Measurements from ENCODE around the gene ASAP2.

Gene ASAP2

GRCh38 chr2:9423100-9423921 is 216.7 kb downstream of the ASAP2 start, which contains the start of the genes CPSF3 and ITGB1BP1:
Gene CPSF3, plus strand, starts transcription at chr2:9423654. Its CDS starts 120 bp downstream, at chr2:9423774.
Gene ITGB1BP1, minus strand, starts transcription at chr2:9423528. Its CDS starts 4,831 bp downstream, at chr2:9418697.
- DNase-seq (ENCODE audit: extremely low read depth, low read depth), result peak; percentile 92
- TF ChIP-seq CTCF (IDR thresholded peaks at IDR 0.05; ENCODE audit: low read depth, low read length, missing control alignments), result no peak
- H3K4me3 ChIP-seq (replicated peaks; ENCODE audit: low read depth, low read length), result peak within 1 kb of the TSS; percentile 97

- DNase-seq (ENCODE audit: extremely low read depth, low read depth), result no peak
- TF ChIP-seq CTCF (IDR thresholded peaks at IDR 0.05; ENCODE audit: low read depth, low read length, missing control alignments), result no peak
- peak overlapping the region; percentile 97 for H3K4me3 ChIP-seq (replicated peaks; ENCODE audit: low read depth, low read length)
Measured at GRCh38 chr2:9423922-9424272, 217.3 kb downstream of the ASAP2 start.

- TF ChIP-seq CTCF (IDR thresholded peaks at IDR 0.05; ENCODE audit: low read depth, low read length, missing control alignments), result no peak
- no peak for DNase-seq (ENCODE audit: extremely low read depth, low read depth)
- peak overlapping the region; percentile 97 for H3K4me3 ChIP-seq (replicated peaks; ENCODE audit: low read depth, low read length)
Measured at GRCh38 chr2:9424447-9425164, 218.0 kb downstream of the ASAP2 start.

- TF ChIP-seq CTCF (IDR thresholded peaks at IDR 0.05; ENCODE audit: low read depth, low read length, missing control alignments), result no peak
- DNase-seq (ENCODE audit: extremely low read depth, low read depth), result no peak
- no peak overlapping the region for H3K4me3 ChIP-seq (replicated peaks; ENCODE audit: low read depth, low read length)
Measured at GRCh38 chr2:9428965-9429577, 222.5 kb downstream of the ASAP2 start.

- TF ChIP-seq CTCF (IDR thresholded peaks at IDR 0.05; ENCODE audit: low read depth, low read length, missing control alignments), result no peak
- H3K4me3 ChIP-seq (replicated peaks; ENCODE audit: low read depth, low read length), result no peak overlapping the region
Measured at GRCh38 chr2:9430316-9431293, 224.0 kb downstream of the ASAP2 start.

GRCh38 chr2:9434489-9434888 is 227.9 kb downstream of the ASAP2 start:
- no peak overlapping the region for H3K4me3 ChIP-seq (replicated peaks; ENCODE audit: low read depth, low read length)
- DNase-seq (ENCODE audit: extremely low read depth, low read depth), result no peak
- no peak for TF ChIP-seq CTCF (IDR thresholded peaks at IDR 0.05; ENCODE audit: low read depth, low read length, missing control alignments)

More at GRCh38 chr2:9430316-9431293, 224.0 kb downstream of the ASAP2 start:
- DNase-seq (ENCODE audit: extremely low read depth, low read depth), result no peak

All from HFF-Myc (cell line).